Cardiac fibroblast (primary cell): Measurements from ENCODE around the gene ADH6.
A peak's percentile ranks its signal among the peaks of the same experiment; 100 is the strongest.

Experiments
- DNase-seq, 2 donors: peaks; one replicate each; pipeline versions ENCODE4 v3.0.0 to v3.0.0-alpha.2; 2010; ENCODE audit warnings: low read depth in 2 of 2
- H3K4me3 ChIP-seq, 2 donors: replicated peaks in 1 of 2; 1 replicate in 1 of 2; 2 replicates in 1 of 2; pipeline ENCODE4 v1.5.1; 2011; ENCODE audit warnings: low read depth in 2 of 2, low read length in 2 of 2, mild to moderate bottlenecking in 2 of 2, moderate library complexity in 1 of 2
- CTCF ChIP-seq: IDR thresholded peaks from one replicate; pipeline ENCODE4 v1.5.1; 2011; ENCODE audit warnings: low read depth, mild to moderate bottlenecking, low read length, inconsistent platforms

ADH6 gene

GRCh38 chr4:99166544-99166943 is 52.5 kb downstream of the ADH6 start:
- H3K4me3 ChIP-seq = no peak overlapping the region
- no peak for DNase-seq
- no peak for TF ChIP-seq CTCF

- peak in 1 of 2 donors; percentile 14 for DNase-seq
- no peak for TF ChIP-seq CTCF
Observed at GRCh38 chr4:99165978-99166377, 53.1 kb downstream of the ADH6 start.

GRCh38 chr4:99161373-99162099 is 57.5 kb downstream of the ADH6 start:
- no peak for TF ChIP-seq CTCF
- no peak for DNase-seq

More at GRCh38 chr4:99165978-99166377, 53.1 kb downstream of the ADH6 start:
- H3K4me3 ChIP-seq = no peak overlapping the region

GRCh38 chr4:99159699-99160098 is 59.3 kb downstream of the ADH6 start:
- peak; percentile 10 for TF ChIP-seq CTCF
- DNase-seq = peak in 1 of 2 donors; percentile 10
- no peak overlapping the region for H3K4me3 ChIP-seq

More at GRCh38 chr4:99161373-99162099, 57.5 kb downstream of the ADH6 start:
- no peak overlapping the region for H3K4me3 ChIP-seq

GRCh38 chr4:99157478-99157935 is 61.5 kb downstream of the ADH6 start:
- DNase-seq = no peak
- TF ChIP-seq CTCF = no peak
- H3K4me3 ChIP-seq = no peak overlapping the region

- DNase-seq = no peak
- H3K4me3 ChIP-seq = no peak overlapping the region
- TF ChIP-seq CTCF = no peak
Observed at GRCh38 chr4:99156992-99157391, 62.1 kb downstream of the ADH6 start.
